Activated CD8-positive, alpha-beta memory T cell treated with anti-CD3 and anti-CD28 coated beads, Interleukin-2, amount 50 U/mL, for 24 hours (primary cell): ENCODE results near the gene EFCAB7.

Experiments
- DNase-seq: peaks from one replicate; pipeline ENCODE4 v3.0.0-alpha.2; 2020; ENCODE audit errors: extremely low read depth

The EFCAB7 gene, protein sequence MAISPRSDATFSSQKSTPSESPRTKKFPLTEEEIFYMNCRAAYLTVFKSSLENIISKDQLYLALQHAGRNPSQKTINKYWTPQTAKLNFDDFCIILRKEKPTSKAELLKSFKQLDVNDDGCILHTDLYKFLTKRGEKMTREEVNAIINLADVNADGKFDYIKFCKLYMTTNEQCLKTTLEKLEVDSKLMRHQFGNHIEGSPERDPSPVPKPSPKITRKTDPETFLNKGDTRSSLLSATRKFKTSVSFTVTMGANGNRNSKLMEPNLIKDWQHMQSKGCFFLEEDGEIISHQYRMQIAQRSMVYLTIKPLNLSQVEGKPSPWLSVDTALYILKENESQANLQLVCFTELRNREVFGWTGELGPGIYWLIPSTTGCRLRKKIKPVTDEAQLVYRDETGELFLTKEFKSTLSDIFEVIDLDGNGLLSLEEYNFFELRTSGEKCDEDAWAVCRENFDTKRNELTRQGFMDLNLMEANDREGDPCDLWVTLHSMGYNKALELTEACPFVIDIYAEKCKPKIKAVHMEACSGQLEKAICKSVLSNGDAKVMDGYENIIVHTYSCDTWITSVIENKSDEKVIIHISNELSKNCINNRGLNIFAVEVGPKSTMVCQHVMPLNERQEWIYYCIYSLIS

DNA sequence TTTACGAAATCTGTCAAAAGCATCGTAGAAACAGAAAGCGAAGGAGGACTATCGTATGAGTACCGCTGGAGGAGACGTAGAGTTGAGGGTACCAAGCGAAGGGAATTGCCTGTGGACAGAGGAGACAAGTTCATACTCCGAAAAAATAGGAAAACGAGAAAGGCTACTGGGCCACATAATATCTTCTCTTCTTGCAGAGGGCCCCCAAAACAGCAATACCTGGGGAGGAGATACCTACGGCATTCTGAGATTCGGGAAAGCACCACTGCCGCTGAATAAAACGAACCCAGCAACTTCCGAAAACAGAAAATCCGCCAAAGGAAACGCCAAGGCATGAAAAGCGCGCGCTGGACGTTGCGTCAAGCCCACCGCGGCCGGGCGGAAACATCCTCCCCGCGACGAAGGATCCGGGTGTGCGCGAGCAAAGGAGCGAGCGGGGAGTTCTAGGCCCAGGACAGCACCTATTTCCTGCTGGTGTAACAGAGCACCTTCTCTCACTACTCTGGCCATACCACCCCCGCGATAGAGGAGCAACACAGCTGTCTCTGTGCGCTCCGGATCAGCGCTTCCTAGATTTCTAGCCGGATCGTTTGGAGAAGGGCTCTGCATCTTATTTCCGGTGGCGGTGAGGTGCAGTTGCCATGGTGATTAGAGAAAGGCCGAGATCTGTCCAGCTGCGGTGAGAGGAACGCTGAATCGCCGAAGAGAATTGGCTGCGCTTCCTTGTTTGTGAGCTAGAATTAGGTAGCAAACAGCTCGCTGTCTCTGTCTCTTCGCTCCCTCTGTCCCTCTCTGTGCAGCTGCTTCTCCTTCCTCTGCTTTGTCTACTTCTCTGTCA is at the start of gene EFCAB7, which contains the start of gene ITGB3BP:
TSS of gene EFCAB7 (plus strand) at position 635 of the 838 bp plus-strand sequence. CDS start 2,048 bp downstream, outside the sequence.
TSS of gene ITGB3BP (minus strand) at position 335 of the 838 bp plus-strand sequence. CDS start at position 243, 92 bp downstream.
- peak; percentile 49 for DNase-seq

- DNase-seq, result no peak
These were observed 47.6 kb upstream of the EFCAB7 start for GRCh38 chr1:63475761-63476160.

DNA sequence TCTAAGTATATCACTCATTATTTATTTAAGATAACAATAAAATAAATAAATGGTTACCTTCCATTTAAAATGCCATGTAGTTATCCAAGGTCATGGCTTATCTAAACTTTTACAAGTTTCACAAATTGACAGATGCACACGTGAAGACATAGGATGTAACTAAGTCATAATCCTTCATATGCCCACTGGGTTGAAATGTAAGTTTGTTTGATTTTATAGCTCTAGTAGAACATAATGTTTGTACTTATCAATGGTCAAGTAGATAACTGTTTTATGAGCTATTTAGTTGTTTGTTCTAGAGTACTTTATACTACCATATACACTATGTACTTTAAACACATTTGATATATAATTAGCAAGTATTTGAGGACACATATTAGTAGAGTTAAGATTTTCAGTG is 43.3 kb upstream of the EFCAB7 start:
- no peak for DNase-seq

GRCh38 chr1:63486629-63487028 is 36.7 kb upstream of the EFCAB7 start:
- no peak for DNase-seq

- no peak for DNase-seq
These were observed 35.8 kb upstream of the EFCAB7 start for GRCh38 chr1:63487336-63488065.

DNA sequence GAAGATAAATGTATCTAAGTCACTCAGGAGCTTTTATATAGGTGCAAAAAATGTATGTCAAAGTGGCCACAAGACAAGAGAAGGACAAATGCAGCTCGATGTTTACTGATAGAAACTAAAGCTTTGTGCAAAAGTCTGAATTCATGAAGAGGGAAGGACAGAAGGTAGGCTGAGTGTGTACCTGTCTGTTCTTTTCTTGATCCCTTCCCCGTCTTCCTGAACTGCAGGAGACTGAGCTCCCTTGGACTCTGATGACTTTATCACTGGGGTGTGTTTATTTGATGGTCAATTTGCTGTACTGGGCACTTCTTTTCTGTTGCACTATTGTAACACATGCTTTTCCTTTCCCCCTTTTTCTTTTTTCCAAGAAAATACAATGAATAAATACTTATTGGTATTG is 25.7 kb upstream of the EFCAB7 start:
- DNase-seq, result no peak

DNA sequence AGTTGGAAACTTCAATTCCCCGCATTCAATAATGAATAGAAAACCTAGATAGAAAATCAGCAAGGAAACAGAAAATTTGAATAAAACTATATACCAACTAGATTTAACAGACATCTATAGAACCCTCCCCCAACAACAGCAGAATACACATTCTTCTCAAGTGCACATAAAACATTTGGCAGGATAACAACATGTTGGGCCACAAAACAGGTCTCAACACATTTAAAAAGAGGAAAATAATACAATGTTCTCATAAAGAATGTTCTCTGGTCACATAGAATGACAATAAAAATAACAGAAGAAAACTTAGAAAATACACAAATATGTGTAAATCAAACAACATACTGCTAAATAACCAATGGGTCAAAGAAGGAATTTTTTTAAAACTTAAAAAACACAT is 25.2 kb upstream of the EFCAB7 start:
- DNase-seq, result no peak

DNA sequence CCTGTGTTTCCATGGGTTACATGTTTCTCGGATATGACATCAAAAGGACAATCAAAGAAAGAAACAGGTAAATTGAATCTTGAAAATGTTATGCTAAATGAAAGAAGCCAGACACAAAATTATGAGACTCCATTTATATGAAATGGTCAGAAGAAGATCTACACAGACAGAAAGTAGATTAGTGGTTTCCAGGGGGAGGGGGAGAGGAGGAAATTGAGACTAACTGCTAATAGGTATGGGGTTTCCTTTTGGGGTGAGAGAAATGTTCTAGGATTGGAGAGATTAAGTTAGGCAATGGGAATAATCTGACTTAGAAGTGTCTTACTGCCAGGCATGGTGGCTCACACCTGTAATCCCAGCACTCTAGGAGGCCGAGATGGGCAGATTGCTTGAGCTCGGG is 22.1 kb upstream of the EFCAB7 start:
- DNase-seq, result no peak

DNA sequence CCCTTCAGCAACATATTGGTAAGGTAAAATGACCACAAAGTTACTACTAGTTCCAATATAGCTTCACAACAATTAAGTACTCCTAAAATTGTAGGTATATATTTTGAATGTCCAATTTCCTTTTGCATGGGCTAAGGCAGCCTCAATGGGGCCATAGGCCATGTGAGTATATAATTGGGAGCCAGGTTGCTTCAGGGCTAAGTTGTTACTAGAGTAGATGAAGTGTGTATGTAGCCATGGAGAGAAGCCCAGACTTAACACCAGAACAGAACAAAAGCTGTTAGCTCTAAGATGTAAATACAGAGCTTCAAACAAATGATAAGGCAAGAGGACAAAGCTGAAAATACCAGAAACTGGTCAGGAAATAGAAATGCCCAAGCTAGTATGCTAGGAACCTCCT is 16.5 kb upstream of the EFCAB7 start:
- no peak for DNase-seq

GRCh38 chr1:63509718-63510117 is 13.6 kb upstream of the EFCAB7 start:
- no peak for DNase-seq

DNA sequence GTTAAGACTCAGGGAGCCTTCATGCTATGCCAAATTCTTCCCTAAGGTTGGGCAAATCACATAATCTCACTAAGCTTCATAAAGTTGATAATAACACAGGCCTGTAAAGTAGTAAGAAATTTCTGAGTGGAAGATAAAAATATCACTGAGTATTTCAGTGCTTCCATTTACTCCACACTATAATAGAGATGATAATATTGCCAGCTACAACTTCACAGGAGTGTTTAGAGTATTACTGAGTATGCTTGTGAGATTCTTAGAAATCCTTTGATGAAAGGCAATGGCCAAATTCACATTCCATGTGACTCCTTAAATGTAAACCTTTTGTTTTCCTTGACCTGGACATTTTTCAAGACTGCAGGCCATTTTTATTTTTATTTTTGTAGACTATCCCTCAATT is 10.7 kb upstream of the EFCAB7 start:
- no peak for DNase-seq

DNA sequence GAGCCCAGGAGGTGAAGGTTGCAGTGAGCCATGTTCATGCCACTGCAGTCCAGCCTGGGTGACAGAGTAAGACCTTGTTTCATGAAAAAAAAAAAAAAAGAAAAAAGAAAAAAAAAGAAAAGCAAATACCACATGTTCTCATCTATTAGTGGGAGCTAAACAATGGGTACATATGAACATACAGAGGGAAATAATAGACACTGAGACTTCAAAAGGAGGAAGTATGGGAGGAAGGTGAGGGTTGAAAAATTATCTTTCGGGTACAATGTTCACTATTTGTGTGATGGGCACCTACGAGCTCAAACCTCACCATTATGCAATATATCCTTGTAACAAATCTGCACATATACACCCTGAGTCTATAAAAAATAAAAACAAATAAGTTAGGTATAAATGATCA is 6.7 kb upstream of the EFCAB7 start:
- no peak for DNase-seq

- DNase-seq, result no peak
These were observed 413 bp downstream of the EFCAB7 start for GRCh38 chr1:63523738-63524137.

- no peak for DNase-seq
These were observed 876 bp downstream of the EFCAB7 start for GRCh38 chr1:63524201-63524600.

DNA sequence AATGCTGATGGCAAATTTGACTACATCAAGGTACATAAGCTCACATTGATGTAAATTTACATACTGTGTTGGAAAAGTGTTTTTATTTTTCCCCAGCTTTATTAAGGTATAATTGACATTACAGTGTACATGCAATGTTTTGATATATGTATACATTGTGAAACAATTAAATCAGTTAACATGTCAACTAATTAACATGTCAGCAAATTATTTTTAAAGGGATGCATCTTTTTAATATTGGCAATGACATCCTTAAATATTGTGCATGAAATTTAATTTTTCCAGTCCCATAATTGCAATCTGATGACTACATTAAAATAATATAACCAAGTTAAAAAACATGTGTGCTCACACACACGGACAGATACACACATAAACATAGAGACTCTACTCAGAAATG is 9.4 kb downstream of the EFCAB7 start:
- DNase-seq, result no peak

DNA sequence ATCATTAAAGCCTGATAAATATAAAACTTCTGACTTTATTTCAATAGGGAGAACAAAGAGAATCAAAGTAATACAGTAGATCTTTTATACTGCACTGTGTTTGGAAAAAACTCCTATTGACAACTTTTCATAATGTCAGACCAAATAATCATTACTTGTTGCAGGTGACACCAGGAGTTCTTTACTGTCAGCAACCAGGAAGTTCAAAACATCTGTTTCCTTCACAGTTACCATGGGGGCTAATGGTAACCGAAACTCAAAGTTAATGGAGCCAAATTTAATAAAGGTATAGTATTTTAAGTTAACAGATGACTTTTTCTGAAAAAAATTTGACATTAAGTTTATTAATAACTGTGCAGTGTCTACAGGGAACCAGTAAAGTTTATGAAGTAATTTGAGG is 10.6 kb downstream of the EFCAB7 start:
- DNase-seq, result no peak

DNA sequence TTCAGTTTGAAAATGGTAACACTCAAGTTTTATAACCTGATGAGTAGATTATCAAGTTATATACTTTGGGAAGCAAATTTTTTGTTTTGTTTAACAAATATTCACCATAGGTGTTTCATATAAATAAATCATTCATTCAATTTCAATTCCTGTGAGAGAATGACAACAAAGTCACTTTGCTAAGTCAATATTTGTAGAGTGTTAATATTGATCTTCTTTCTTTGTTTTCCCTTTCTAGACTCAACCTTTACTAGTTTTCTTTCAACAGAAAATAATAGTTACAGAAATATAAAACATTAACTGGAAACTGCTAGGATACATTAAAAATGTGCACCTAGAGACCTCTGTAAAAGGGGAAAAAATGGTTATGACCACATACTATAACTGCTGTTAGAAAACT is 11.1 kb downstream of the EFCAB7 start:
- DNase-seq, result no peak

DNA sequence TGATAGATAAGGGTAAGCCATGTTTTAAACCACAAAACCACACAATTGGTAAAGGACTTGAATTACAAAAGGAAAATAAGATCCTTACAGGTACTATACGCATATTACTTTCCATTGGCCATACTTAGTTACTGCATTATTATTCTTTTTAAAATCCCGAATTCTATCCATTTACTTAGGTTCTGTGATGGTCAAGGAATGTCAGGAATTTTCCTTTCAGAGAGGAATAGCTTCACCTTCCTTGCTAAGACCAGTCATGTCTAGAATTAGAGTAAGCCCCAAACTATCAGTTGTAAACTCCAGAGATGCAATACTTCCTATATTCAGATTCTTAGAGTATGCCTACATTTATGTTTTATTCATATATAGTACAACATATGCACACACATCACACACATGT is 13.7 kb downstream of the EFCAB7 start:
- no peak for DNase-seq

- no peak for DNase-seq
These were observed 14.6 kb downstream of the EFCAB7 start for GRCh38 chr1:63537940-63538339.

DNA sequence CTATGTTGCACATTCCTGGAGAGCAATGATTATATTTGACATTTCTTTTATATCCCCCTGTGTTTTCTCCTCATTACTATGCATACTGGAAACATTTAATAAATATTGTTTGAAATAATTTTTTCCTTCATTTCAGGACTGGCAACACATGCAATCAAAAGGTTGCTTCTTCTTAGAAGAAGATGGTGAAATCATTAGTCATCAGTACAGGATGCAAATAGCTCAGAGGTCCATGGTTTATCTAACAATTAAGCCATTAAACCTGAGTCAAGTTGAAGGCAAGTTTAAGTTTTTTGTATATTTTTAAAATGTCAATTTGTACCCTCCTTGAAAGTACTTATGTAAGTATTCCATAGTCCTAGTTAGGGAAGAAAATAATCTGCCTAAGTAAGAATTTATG is 22.5 kb downstream of the EFCAB7 start:
- DNase-seq, result no peak

- DNase-seq, result no peak
These were observed 24.4 kb downstream of the EFCAB7 start for GRCh38 chr1:63547621-63548294.
